Esophagus muscularis mucosa (tissue), 4 donors: Measurements from ENCODE around the gene CFLAR. TPM values are rescaled to one million over a fixed set of nuclear protein-coding genes. Genes with fewer than 3 reads are reported as not detected.

ENCODE experiments used
- DNase-seq: peaks from one replicate; pipeline ENCODE4 v3.0.0-alpha.2; 2017; ENCODE audit errors: extremely low spot score
- H3K27ac ChIP-seq, 4 donors: fragments of 200-600 bp; sonication (generic); replicated peaks in 1 of 4; 1 replicate in 3 of 4; 2 replicates in 1 of 4; pipeline ENCODE4 v1.5.1; 2016 to 2019; ENCODE audit warnings: mild to moderate bottlenecking in 1 of 4
- H3K27me3 ChIP-seq, 4 donors: fragments of 200-600 bp; sonication (generic); one replicate each; pipeline versions ENCODE4 v1.5.1 to v1.6.0; 2016 to 2019
- H3K36me3 ChIP-seq, 4 donors: fragments of 200-600 bp; sonication (generic); one replicate each; pipeline ENCODE4 v1.5.1; 2016 to 2019
- H3K4me1 ChIP-seq, 4 donors: fragments of 200-600 bp; sonication (generic); one replicate each; pipeline ENCODE4 v1.5.1; 2016 to 2019
- H3K4me3 ChIP-seq, 4 donors: fragments of 200-600 bp; sonication (generic); 1 replicate in 2 of 4; 2 replicates in 2 of 4; pipeline ENCODE4 v1.5.1; 2016 to 2019; ENCODE audit warnings: mild to moderate bottlenecking in 4 of 4, moderate library complexity in 1 of 4
- H3K9me3 ChIP-seq, 4 donors: fragments of 200-600 bp; sonication (generic); 1 replicate in 3 of 4; 2 replicates in 1 of 4; pipeline ENCODE4 v1.5.1; 2016 to 2019
- EP300 ChIP-seq: sonication (generic); formaldehyde crosslinking; IDR thresholded peaks from one replicate; pipeline ENCODE4 v1.6.1; 2017; ENCODE audit warnings: antibody characterized with exemption
- POLR2A ChIP-seq: fragments of 450-650 bp; IDR thresholded peaks from one replicate; pipeline ENCODE4 v1.6.1; 2017; ENCODE audit warnings: antibody characterized with exemption, moderate library complexity, mild to moderate bottlenecking, low read depth
- POLR2AphosphoS5 ChIP-seq, 2 donors: sonication (generic); formaldehyde crosslinking; IDR thresholded peaks; one replicate each; pipeline ENCODE4 v1.6.1; 2017; ENCODE audit warnings: antibody characterized with exemption in 2 of 2
- WGBS: methylation state at CpG from one replicate; pipeline ENCODE4 v1.1.5; 2018; 5-methylcytosine and 5-hydroxymethylcytosine counted together
- intact Hi-C: fragments of 100-400 bp; cut with DNase I; formaldehyde crosslinking; loops from one replicate; pipeline ENCODE4 v1.15.1; 2023
- total RNA-seq, 4 donors: library from RNA; depleted of rRNA; stranded (reverse); fragments of >200 nt; gene quantifications; one replicate each; pipeline versions ENCODE4 v1.1.0 to v1.2.1, GENCODE V29; 2016
- TF ChIP-seq, protein P1 (sequence below), 3 experiments: fragments of 200-600 bp in 2 of 3; fragments of 450-650 bp in 1 of 3; sonication (generic) in 2 of 3; IDR thresholded peaks; one replicate each; pipeline ENCODE4 v1.5.1; 2017 to 2019; ENCODE audit warnings: antibody characterized with exemption in 3 of 3, mild to moderate bottlenecking in 2 of 3, moderate library complexity in 1 of 3

Gene CFLAR
- total RNA-seq, 4 donors from 2014 or later, result 137 to 236 (median 202) TPM

DNA sequence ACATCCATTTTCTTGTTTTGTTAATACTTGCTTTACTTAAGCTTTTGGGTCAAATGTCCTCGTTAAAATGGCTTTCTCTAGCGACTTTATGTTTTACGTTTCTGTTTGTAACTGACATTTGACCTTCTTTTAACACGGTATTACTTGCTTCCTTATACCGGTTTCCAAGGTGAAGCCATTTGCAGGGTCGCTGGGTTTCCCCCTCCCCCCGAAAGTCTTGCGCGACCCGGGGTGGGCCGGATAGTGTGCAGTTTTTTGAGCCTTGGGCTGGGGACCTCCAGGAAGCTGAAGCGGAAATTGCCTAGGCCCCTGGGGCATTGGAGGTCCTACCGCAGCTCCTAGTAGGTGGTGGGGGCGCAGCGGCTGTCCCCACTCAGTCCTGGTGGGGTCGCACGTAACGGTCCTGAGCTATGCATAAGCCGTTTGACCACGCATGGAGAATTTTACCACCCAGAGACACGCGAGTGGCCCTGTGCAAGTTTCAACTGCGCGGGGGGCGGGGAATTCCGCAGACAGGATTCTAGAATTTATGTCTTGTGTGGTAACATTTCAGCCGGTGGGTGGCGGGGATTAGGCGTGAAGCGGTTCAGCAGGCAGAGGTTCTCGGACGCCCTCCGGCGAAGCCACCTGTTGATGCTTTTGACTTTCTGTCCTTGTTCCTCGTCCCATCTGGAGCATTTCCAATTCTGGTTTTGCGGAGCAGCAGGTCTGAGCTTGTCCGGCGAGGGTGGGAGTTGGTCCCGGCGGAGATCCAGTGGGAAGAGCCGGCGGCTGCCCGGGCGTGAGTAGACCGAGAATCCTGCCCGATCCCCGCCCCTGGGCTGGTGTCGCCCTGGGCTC lies 2.4 kb downstream of the CFLAR start:
- TF ChIP-seq POLR2A (no peak), POLR2AphosphoS5 (IDR thresholded peaks at IDR 0.05) (peak; percentile 79 to 86), EP300 (no peak)
- TF ChIP-seq, protein P1, sequence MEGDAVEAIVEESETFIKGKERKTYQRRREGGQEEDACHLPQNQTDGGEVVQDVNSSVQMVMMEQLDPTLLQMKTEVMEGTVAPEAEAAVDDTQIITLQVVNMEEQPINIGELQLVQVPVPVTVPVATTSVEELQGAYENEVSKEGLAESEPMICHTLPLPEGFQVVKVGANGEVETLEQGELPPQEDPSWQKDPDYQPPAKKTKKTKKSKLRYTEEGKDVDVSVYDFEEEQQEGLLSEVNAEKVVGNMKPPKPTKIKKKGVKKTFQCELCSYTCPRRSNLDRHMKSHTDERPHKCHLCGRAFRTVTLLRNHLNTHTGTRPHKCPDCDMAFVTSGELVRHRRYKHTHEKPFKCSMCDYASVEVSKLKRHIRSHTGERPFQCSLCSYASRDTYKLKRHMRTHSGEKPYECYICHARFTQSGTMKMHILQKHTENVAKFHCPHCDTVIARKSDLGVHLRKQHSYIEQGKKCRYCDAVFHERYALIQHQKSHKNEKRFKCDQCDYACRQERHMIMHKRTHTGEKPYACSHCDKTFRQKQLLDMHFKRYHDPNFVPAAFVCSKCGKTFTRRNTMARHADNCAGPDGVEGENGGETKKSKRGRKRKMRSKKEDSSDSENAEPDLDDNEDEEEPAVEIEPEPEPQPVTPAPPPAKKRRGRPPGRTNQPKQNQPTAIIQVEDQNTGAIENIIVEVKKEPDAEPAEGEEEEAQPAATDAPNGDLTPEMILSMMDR (IDR thresholded peaks at IDR 0.05), result peak; percentile 42 to 55 (median 49)
- intact Hi-C loops, result loop anchor here (5.0 kb wide), 2 partner anchors 39 to 46 kb away; partner anchors contain the start of genes HYCC2 and NDUFB3
- H3K4me1 ChIP-seq, result peaks cover 19 to 70% (median 57%) of the 10 kb centered on the region in 4 donors
- H3K27me3 ChIP-seq, result no peaks in the 10 kb centered on the region
- peak overlapping the region; percentile 76 to 91 (median 86) for H3K4me3 ChIP-seq
- DNase-seq, result peak; percentile 98
- H3K9me3 ChIP-seq, result no peaks in the 10 kb centered on the region
- peaks cover 0 to 13% (median 3%) of the 10 kb centered on the region in 4 donors for H3K36me3 ChIP-seq
- H3K27ac ChIP-seq, result peak overlapping the region; percentile 96 to 100 (median 98)
- 5% methylated on average over 28 of the region's 48 CpGs for WGBS

DNA sequence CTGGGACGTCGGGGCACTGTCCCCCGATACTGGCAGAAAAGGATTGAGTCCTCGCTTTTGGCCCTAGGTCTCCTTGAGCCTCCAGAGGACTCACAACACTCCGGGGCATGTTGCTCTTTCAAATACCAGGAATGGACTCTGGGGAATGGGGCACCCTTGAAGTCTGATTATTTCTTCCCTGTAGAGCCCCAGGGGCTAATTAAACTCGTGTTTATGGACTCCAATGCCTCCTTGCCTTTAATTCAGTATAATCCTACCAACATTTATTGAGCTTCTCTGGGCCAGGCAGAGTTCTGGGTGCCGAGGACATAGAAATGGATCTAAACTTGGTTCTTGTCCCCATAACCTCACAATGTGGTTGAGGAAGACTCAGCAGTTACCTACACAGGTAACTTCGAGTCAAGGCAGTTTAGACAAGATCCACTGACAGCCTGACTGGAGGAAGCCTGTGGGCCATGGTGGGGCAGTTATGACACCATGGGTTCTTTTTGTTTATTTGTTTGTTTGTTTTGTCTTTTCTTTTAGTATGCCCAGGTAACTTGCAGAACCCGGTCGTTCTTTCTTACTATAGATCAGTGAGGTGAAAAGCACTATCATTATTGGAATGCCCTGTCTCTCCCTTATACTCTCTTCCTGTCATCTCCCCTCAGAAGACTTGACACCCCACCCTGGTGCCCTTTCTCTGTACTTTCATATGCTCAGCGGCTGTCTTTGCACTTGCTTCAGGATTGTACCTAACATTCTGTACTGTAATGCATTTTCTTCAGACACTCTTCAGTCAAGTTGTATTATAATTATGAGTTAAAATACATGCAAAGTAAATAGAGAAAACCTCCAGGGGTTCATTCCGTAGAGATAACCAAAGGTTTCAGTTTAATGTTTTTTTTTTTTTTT lies 3.2 kb downstream of the CFLAR start:
- Histone ChIP-seq H3K9me3 (no peaks in the 10 kb centered on the region), H3K36me3 (peaks cover 0 to 14% (median 3%) of the 10 kb centered on the region in 4 donors), H3K4me1 (peaks cover 25 to 77% (median 65%) of the 10 kb centered on the region in 4 donors), H3K27ac (peak overlapping the region; percentile 96 to 100 (median 98)), H3K27me3 (no peaks in the 10 kb centered on the region), H3K4me3 (peak overlapping the region; percentile 76 to 91 (median 86))
- DNase-seq, result no peak
- 29% methylated on average over 8 of the region's 12 CpGs for WGBS
- intact Hi-C loops, result loop anchor here (5.0 kb wide), 2 partner anchors 38 to 47 kb away; partner anchors contain the start of genes HYCC2 and NDUFB3
- no peak for TF ChIP-seq POLR2AphosphoS5 (IDR thresholded peaks at IDR 0.05)

DNA sequence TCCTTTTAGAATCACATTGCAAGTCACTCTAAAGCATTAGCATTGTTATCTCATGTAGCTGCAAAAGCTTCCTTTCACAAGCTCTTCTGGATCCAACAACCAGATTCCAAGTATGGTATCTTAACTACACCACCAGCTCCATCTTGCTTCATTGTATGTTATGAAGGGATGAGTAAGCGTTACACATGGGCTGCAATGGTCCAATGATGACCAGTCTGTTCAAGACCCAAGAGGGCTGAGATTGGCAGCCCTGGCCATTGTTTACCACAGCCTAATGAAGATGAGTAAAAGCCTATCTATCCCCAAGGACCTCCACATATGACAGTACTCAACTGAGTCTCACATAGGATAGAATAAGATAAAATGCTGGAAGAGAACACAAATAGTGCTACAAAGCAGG lies 6.3 kb downstream of the CFLAR start:
- Histone ChIP-seq H3K27ac (peak overlapping the region; percentile 42 to 100 (median 98)), H3K4me1 (peaks cover 48 to 91% (median 83%) of the 10 kb centered on the region in 4 donors), H3K36me3 (peaks cover 0 to 14% (median 3%) of the 10 kb centered on the region in 4 donors), H3K9me3 (no peaks in the 10 kb centered on the region), H3K27me3 (no peaks in the 10 kb centered on the region), H3K4me3 (peak overlapping the region in 3 of 4 donors; percentile 76 to 88 (median 84))
- TF ChIP-seq, protein P1 (IDR thresholded peaks at IDR 0.05), result no peak
- no peak for TF ChIP-seq POLR2A
- no peak for DNase-seq
- intact Hi-C loops, result no loop called here
- 100% methylated on average over 1 of the region's 1 CpG for WGBS

DNA sequence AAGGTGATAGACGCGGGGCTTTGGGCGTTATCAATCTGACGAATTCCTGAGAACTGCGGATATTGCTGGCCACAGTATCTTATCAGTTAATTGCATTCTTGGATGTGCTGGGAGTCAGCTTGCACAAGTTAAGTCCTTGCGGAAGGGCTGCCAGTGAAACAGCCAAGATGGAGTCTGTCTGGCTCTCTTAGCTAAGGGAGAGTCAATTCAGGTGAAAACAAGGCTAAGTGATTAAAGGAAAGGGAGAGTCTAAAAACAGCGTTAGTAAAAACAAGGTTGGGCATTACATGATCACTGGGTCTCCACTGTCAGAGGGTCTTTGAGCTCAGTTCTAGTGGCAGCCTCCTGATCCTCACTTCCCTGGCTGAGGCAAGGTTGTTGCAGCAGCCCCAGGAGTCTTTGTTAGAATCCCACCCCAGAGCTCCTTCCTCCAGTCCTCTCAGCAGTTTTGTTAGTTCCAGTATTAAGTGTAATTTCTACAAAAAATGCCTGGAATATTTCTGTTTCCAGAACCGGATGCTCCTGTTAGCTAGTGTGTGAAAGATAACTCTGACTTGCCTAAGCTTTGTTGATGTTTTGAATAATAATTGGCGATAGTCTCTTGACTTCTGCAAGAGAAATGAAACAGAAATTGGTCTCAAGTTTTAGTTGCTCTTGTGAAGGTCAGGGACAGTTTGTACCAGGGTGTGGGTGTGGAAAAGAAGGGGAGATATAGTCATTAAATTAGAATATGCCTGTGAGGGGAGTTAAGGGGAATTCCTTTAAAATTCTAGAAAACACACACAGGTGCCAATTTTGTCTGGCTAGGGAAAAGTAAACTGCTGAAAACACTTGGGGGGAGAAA lies 10.6 kb downstream of the CFLAR start:
- 25% methylated on average over 9 of the region's 9 CpGs for WGBS
- Histone ChIP-seq H3K27ac (peak overlapping the region; percentile 71 to 100 (median 88)), H3K9me3 (no peaks in the 10 kb centered on the region), H3K36me3 (peaks cover 0 to 19% (median 6%) of the 10 kb centered on the region in 4 donors), H3K27me3 (no peaks in the 10 kb centered on the region), H3K4me3 (peak overlapping the region; percentile 21 to 45 (median 26)), H3K4me1 (peaks cover 91 to 100% (median 100%) of the 10 kb centered on the region in 4 donors)
- no peak for DNase-seq
- intact Hi-C loops, result no loop called here
- TF ChIP-seq POLR2AphosphoS5 (IDR thresholded peaks at IDR 0.05) (peak in 1 of 2 donors; percentile 57), EP300 (no peak)

DNA sequence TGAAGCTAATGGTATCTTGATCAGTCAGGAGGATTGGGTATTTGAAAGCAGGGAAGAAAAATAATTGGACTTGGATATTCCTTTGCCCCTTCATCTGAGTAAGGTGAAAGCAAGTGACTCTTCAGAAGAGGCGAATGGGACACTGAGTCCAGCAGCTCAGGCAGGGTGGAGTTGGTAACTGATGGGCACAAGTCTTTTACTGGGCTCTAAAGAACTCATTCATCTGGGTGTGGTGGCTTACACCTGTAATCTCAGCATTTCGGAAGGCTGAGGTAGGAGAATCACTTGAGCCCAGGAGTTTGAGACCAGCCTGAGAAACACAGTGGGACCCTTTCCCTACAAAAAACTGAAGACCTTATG lies 11.2 kb downstream of the CFLAR start:
- peaks cover 94 to 100% (median 100%) of the 10 kb centered on the region in 4 donors for H3K4me1 ChIP-seq
- WGBS, result 84% methylated on average over 2 of the region's 2 CpGs
- no peaks in the 10 kb centered on the region for H3K27me3 ChIP-seq
- DNase-seq, result no peak
- peak overlapping the region; percentile 19 to 45 (median 26) for H3K4me3 ChIP-seq
- TF ChIP-seq, protein P1 (IDR thresholded peaks at IDR 0.05), result no peak
- no peak for TF ChIP-seq EP300
- no peaks in the 10 kb centered on the region for H3K9me3 ChIP-seq
- intact Hi-C loops, result no loop called here
- peak overlapping the region; percentile 71 to 100 (median 88) for H3K27ac ChIP-seq
- peaks cover 0 to 21% (median 5%) of the 10 kb centered on the region in 4 donors for H3K36me3 ChIP-seq
